IPS-18a (cell line): ENCODE results near the gene ALPL.

ENCODE experiments used
- H3K27ac ChIP-seq: one replicate; pipeline ENCODE4 v1.5.1; 2013; ENCODE audit warnings: low read length
- H3K27me3 ChIP-seq: one replicate; pipeline ENCODE4 v1.6.1; 2013; ENCODE audit warnings: mild to moderate bottlenecking, low read length; ENCODE audit not compliant: control insufficient read depth, insufficient read depth
- H3K36me3 ChIP-seq: one replicate; pipeline ENCODE4 v1.6.1; 2013; ENCODE audit warnings: low read depth, low read length; ENCODE audit not compliant: control insufficient read depth
- H3K4me1 ChIP-seq: one replicate; pipeline ENCODE4 v1.6.1; 2013; ENCODE audit warnings: low read depth, low read length; ENCODE audit not compliant: control insufficient read depth
- H3K4me3 ChIP-seq: one replicate; pipeline ENCODE4 v1.5.1; 2013; ENCODE audit warnings: low read length
- H3K9ac ChIP-seq: one replicate; pipeline ENCODE4 v1.6.1; 2013; ENCODE audit warnings: mild to moderate bottlenecking, low read length, moderate library complexity
- H3K9me3 ChIP-seq: one replicate; pipeline ENCODE4 v1.6.1; 2013; ENCODE audit warnings: low read depth, low read length; ENCODE audit not compliant: control insufficient read depth

The ALPL gene

GRCh38 chr1:21589618-21590017, 80.4 kb downstream of the ALPL start:
- Histone ChIP-seq H3K4me1 (peaks cover 9% of the 10 kb centered on the region), H3K36me3 (no peaks in the 10 kb centered on the region), H3K4me3 (no peak overlapping the region), H3K9me3 (no peaks in the 10 kb centered on the region), H3K27me3 (no peaks in the 10 kb centered on the region), H3K27ac (no peak overlapping the region), H3K9ac (no peak overlapping the region)

GRCh38 chr1:21590126-21590880, 81.1 kb downstream of the ALPL start:
- peaks cover 9% of the 10 kb centered on the region for H3K4me1 ChIP-seq
- no peak overlapping the region for H3K4me3 ChIP-seq
- H3K9me3 ChIP-seq = no peaks in the 10 kb centered on the region
- H3K27me3 ChIP-seq = no peaks in the 10 kb centered on the region
- no peaks in the 10 kb centered on the region for H3K36me3 ChIP-seq
- H3K9ac ChIP-seq = no peak overlapping the region
- no peak overlapping the region for H3K27ac ChIP-seq

- Histone ChIP-seq H3K4me3 (no peak overlapping the region), H3K4me1 (peaks cover 9% of the 10 kb centered on the region), H3K9me3 (no peaks in the 10 kb centered on the region), H3K36me3 (no peaks in the 10 kb centered on the region), H3K9ac (no peak overlapping the region), H3K27ac (no peak overlapping the region), H3K27me3 (no peaks in the 10 kb centered on the region)
Observed at GRCh38 chr1:21590934-21591333, 81.7 kb downstream of the ALPL start.

GRCh38 chr1:21592086-21592865, 83.1 kb downstream of the ALPL start:
- Histone ChIP-seq H3K4me1 (peaks cover 9% of the 10 kb centered on the region), H3K9ac (no peak overlapping the region), H3K27me3 (no peaks in the 10 kb centered on the region), H3K36me3 (no peaks in the 10 kb centered on the region), H3K9me3 (no peaks in the 10 kb centered on the region), H3K4me3 (no peak overlapping the region), H3K27ac (no peak overlapping the region)

- Histone ChIP-seq H3K27me3 (no peaks in the 10 kb centered on the region), H3K4me1 (peaks cover 9% of the 10 kb centered on the region), H3K27ac (no peak overlapping the region), H3K9me3 (no peaks in the 10 kb centered on the region), H3K36me3 (no peaks in the 10 kb centered on the region), H3K4me3 (no peak overlapping the region), H3K9ac (no peak overlapping the region)
Observed at GRCh38 chr1:21593231-21593630, 84.0 kb downstream of the ALPL start.

DNA sequence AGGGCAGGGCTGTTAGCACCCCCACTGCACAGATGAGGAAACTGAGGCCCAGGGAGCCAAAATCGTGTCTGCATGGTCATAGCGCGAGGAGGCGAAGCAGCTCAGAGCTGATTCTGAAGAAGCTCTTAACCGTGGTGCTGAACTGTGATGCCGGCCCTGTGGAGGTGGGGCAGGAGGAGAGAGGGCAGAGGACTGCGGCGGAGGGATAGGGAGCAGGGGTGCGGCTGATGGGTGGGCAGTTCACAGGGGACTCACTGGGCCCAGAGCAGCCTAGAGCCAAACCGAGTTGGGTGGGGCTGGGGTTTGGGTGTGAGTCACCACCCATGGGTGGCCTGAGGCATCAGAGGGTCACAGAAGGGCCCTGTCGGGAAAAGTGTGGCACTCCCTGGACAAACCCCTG, 85.3 kb downstream of the ALPL start:
- Histone ChIP-seq H3K4me1 (peaks cover 9% of the 10 kb centered on the region), H3K9ac (no peak overlapping the region), H3K36me3 (no peaks in the 10 kb centered on the region), H3K9me3 (no peaks in the 10 kb centered on the region), H3K4me3 (no peak overlapping the region), H3K27me3 (no peaks in the 10 kb centered on the region), H3K27ac (no peak overlapping the region)

DNA sequence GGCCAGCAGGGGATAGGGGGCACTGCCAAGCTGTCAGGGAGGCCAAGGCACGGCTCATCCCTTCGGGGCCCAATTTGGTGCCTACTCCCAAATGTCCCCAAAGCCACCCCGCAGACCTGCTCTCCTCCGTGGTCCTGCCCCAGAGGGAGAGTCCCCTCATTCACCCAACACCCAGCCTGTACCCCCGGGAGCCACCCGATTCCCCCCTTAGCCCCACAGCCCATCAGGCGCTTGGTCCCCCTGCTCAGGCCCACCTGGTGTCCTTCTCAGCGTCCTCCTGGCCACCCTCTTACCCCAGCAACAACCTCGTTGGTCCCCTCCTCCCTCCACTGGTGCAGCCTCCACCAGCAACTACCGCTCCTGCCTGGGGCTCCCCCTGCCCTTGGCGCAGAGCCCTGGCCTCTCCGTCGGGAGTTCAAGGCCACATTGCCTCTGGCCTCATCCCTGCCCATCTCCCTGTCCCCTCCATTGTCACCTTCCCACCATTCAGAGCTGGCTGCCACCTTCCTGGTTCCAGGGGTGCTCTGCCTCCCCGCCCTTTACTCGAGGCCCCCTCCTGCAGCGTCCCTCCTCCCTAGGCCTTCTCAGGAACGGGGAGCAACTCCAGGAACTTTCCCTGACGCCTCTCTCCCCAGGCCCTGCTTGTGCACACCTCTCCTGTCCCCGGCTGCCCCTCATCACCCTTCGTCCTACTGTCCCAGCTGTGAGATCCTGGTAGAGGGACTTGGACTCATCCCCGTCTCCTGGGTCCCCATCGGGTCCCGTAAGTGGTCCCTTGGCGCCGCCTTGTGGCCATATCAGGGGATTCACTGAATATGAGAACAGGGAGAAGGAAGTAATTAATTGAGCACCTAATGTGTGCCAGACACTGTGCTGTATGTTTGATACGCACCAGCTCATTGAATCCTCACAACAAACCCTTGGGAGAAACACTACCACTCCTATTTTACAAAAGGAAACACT, 86.0 kb downstream of the ALPL start:
- Histone ChIP-seq H3K9me3 (no peaks in the 10 kb centered on the region), H3K4me3 (no peak overlapping the region), H3K36me3 (no peaks in the 10 kb centered on the region), H3K9ac (no peak overlapping the region), H3K27me3 (no peaks in the 10 kb centered on the region), H3K27ac (no peak overlapping the region), H3K4me1 (peaks cover 9% of the 10 kb centered on the region)

- no peak overlapping the region for H3K4me3 ChIP-seq
- no peaks in the 10 kb centered on the region for H3K9me3 ChIP-seq
- no peak overlapping the region for H3K9ac ChIP-seq
- no peaks in the 10 kb centered on the region for H3K27me3 ChIP-seq
- peaks cover 6% of the 10 kb centered on the region for H3K4me1 ChIP-seq
- no peak overlapping the region for H3K27ac ChIP-seq
- no peaks in the 10 kb centered on the region for H3K36me3 ChIP-seq
Observed at GRCh38 chr1:21596174-21596573, 87.0 kb downstream of the ALPL start.

GRCh38 chr1:21596628-21597027, 87.4 kb downstream of the ALPL start:
- H3K9me3 ChIP-seq = no peaks in the 10 kb centered on the region
- H3K27me3 ChIP-seq = no peaks in the 10 kb centered on the region
- peaks cover 2% of the 10 kb centered on the region for H3K4me1 ChIP-seq
- no peaks in the 10 kb centered on the region for H3K36me3 ChIP-seq
- H3K9ac ChIP-seq = no peak overlapping the region
- no peak overlapping the region for H3K4me3 ChIP-seq
- no peak overlapping the region for H3K27ac ChIP-seq

DNA sequence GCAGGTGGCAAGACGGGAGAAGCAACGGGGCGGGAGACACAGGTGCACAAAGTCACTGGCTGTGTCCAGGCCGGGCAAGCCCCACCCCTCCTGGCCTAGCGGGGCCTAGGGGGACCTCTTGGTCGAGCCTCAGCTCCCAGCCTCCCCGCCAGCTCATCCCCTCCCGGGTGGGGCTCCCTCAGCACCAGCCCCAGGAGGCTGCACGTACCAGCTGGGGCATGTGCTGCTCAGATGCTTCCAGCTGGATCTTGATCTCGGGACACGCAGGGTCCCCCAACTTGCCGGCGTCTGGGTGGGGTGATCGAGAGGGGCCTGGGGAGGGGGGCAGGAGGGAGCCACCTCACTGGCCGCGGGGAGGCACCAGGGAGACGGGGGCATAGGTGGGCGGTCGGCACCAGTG, 88.5 kb downstream of the ALPL start:
- no peaks in the 10 kb centered on the region for H3K36me3 ChIP-seq
- H3K27me3 ChIP-seq = no peaks in the 10 kb centered on the region

GRCh38 chr1:21598417-21598816, 89.2 kb downstream of the ALPL start:
- H3K9me3 ChIP-seq = no peaks in the 10 kb centered on the region
- no peak overlapping the region for H3K27ac ChIP-seq
- no peaks in the 10 kb centered on the region for H3K27me3 ChIP-seq
- no peak overlapping the region for H3K9ac ChIP-seq
- H3K4me1 ChIP-seq = no peaks in the 10 kb centered on the region
- no peaks in the 10 kb centered on the region for H3K36me3 ChIP-seq
- no peak overlapping the region for H3K4me3 ChIP-seq

More for the DNA sequence above, 88.5 kb downstream of the ALPL start:
- Histone ChIP-seq H3K9ac (no peak overlapping the region), H3K4me1 (no peaks in the 10 kb centered on the region), H3K27ac (no peak overlapping the region), H3K4me3 (no peak overlapping the region), H3K9me3 (no peaks in the 10 kb centered on the region)
